NAMALWA (cell line): ENCODE results near the gene MOB3B.

Source experiments
- DNase-seq: peaks from one replicate; pipeline ENCODE4 v3.0.0-alpha.2; 2015; ENCODE audit warnings: low spot score

The MOB3B gene

DNA sequence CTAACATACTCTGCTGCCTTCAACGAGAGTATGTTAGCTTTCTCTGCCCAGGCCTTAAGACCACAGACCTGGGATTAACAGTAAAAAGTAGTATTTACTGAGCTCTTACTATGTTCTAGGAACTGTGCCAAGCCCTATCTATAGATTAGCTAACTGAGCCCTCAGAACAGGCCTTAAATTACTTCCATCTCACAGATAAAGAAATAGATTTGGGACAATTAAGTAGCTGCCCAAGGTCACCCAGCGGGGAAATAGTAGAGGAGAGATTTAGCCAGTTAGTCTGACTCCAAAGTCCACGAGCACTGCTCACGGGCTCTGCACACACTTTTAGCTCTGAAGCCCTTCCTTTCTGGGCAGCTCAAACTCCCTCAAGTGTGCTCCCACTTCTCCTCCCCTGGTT lies 168.1 kb downstream of the MOB3B start:
- no peak for DNase-seq

DNA sequence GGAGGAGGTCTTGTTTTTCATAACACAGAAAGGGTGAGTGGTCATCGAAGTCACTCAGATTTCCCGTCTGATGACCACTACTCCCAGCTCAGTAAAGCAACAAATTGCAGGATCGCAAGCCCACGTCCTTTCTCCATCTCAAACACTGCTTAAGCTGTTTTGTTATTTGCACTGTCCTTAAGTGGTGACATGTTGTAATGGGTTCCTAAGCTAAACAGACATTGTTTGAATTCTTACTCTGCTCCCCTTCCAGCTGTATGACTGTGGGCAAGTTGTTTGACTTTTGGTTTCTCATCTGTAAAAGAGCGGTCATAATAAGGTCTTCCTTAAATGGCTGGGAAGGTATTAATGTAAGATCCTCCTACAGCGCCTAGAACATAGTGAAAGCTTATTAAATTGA lies 169.9 kb downstream of the MOB3B start:
- DNase-seq = no peak

- no peak for DNase-seq
Measured at GRCh38 chr9:27358007-27358406, 171.6 kb downstream of the MOB3B start.

- DNase-seq = no peak
Measured at GRCh38 chr9:27356446-27356845, 173.2 kb downstream of the MOB3B start.

GRCh38 chr9:27355166-27355565 lies 174.4 kb downstream of the MOB3B start:
- no peak for DNase-seq

GRCh38 chr9:27353474-27354229 lies 176.0 kb downstream of the MOB3B start:
- peak; percentile 33 for DNase-seq

GRCh38 chr9:27353166-27353473 lies 176.5 kb downstream of the MOB3B start:
- DNase-seq = no peak

- no peak for DNase-seq
Measured at GRCh38 chr9:27352457-27353165, 177.0 kb downstream of the MOB3B start.

DNA sequence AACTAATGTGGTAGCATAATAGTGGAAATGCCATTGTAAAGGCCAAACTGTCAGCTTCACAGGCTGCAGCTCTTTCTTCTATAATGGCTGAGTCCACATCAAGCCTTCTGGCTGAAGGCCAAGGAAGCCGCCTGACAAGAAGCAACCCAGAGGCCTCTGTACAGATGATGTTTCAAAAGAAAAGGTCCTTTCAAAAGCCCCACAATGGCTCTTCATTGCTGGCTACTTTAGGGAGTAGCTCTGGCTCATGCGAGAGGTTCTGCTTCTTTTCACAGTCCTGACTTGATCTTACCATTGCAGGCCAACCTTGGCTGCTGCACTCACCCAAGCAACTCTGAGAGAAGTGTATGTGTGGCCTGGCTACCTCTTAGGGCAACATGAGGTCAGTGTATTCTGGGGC lies 178.2 kb downstream of the MOB3B start:
- DNase-seq = no peak

GRCh38 chr9:27350382-27350976 lies 179.1 kb downstream of the MOB3B start:
- no peak for DNase-seq

- no peak for DNase-seq
Measured at GRCh38 chr9:27349698-27350080, 179.9 kb downstream of the MOB3B start.

DNA sequence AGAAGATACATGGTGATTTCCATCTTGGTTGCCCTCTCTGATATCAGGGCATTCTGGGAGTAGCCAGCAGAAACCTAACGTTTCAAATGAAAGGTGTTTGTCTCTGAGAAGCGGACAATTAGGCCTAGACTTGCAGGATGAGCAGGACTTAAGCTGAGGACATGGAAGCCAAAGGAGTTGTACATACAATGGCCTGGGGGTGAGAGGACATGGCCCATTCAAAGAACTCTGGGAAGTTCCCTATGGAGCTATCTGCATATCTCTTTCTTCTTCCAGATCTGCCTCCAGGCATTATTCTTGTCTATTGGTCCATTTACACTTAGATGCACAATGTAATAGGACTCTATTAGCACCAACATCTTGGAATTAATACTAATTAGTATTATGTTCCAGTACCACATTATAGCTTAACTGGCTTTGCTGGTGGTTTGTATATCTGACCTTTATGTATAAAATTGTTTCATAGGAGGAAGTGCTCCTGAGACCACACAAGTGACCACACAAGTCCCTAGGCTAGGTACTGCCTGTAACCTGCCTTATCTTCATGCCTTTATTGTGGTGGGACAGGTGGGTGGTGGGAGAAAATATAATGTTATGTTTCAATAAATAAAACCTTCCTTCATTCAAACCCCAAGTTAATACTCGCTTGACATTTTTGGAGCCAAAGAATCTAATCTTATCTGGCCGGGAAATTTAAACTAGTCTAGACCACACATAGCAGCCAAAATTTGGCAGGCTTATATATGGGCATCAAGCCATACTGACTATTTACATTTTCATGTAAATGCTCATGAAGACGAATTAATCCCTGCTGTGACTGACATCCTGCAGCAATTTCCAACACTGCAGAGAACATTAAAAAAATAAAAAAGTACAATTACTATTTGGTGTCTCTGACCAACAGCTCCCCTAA lies 180.6 kb downstream of the MOB3B start:
- DNase-seq = no peak

DNA sequence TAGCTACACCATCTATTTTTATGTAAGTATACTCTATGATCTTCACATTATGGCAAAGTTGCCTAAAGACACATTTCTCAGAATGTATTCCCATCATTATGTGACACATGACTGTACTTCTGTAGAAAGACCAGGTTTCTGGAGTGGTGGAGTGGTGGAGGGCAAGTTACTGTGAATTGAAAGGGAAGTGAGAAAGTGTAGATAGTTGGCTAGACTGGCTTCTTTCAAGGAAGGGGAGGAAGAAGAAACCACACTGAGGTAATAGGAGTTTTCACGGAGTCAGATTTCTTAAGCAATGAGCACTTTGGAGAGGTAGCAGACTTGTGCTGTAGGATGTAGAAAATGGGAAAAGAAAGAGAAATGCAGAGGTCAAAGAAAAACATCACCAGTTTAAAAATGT lies 181.7 kb downstream of the MOB3B start:
- DNase-seq = no peak

GRCh38 chr9:27344776-27345175 lies 184.8 kb downstream of the MOB3B start:
- DNase-seq = no peak

DNA sequence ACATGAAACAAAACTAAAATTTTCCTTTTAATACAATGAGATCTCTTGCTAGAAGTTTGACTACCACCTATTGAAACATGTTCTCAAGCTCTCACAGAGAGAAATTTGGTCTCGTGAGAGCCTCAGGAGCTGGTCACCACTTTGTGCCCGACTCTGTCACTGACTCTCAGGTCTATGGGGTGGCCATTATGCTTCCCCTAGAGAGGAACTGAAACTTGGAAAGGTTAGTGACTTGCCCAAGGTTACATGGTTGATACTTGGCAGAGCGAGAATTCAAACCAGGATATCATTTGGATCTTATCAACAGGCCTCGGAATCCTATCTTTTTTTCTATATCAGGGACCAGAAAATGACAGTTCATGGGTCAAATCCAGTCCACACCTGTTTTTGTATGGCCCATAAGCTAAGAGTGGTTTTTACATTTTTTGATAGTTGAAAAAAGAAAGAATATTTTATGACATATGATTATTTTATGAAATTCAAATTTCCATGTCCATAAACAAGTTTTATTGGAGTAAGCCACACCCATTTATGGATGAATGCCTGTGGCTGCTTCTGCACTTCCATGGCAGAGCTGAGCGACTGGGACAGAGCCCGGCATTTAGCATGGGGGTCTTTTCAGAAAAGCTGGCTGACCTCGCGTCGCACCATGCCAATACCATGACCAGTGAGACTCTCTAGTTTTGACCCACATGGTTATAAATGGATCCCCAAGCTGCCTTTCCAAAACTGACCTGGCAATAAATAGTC lies 187.9 kb downstream of the MOB3B start:
- DNase-seq = no peak

DNA sequence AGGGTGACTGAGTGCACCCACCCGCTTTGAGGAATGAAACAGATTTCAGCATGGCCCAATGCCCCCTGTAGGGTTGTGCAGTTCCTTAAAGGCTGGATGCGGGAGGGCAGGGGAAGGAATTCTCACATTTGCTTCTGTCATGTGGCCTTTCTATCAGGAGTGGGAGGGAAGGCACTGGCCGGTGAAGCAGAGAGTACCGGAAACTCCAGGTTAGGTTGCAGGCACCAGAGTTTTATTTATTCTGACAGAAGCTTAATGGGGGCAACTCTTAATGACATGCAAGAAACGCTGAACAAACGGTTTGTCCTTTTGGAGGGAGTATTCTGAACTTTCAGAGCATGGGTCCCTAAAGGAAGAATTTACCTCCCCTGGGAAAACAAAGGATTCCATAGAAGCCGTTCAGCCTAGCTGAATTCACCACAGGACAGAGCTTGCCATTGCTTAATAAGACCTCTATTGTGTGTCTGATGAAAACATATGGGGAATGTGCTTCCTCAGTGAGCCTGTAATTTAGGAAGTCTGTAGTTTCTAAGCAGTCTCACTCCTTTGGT lies 188.6 kb downstream of the MOB3B start:
- no peak for DNase-seq

DNA sequence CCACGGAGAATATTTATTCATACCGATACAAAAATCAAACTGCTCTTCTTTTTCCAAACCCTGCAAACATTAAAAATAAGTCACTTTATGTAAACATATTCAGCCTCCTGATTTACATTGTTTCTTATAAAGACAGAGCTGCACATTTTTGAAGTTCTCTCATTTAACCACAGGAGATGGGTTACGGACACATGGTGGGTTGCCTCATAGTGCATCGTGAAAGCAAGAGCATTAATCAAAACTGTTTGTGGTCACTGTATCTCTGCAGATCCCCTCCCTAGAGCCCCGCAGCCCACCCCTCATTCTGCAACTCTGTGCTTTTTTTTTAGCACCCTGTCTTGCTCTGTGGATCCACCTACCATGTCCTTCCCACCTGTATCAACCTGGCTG lies 189.3 kb downstream of the MOB3B start:
- DNase-seq = no peak

GRCh38 chr9:27339661-27340284 lies 189.8 kb downstream of the MOB3B start:
- DNase-seq = no peak

DNA sequence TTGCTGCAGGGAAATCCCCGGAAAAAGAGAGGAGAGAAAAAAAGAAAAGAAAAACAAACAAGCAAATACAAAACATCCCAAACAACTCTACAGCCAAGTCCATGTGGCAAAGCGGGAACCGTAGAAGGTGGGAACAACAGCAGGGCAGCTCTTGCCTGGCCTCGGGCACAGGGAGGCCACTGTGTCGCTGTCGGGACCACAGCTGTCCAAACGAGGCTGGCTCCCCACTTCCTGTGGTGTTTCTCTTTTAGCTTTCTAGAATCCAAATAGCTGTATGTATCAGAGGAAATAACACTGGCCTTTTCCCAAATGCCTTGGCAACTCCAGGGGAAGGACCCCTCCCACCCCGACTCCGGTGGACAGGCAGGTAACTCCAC lies 191.1 kb downstream of the MOB3B start:
- DNase-seq = no peak

- DNase-seq = no peak
Measured at GRCh38 chr9:27337833-27338526, 191.6 kb downstream of the MOB3B start.
